Inferior parietal cortex (tissue), 1 donor: Measurements from ENCODE around the gene URB1.

ENCODE experiments used
- DNase-seq: peaks from one replicate; pipeline ENCODE4 v3.0.0-alpha.2; 2016; ENCODE audit errors: extremely low spot score

URB1 gene

GRCh38 chr21:32340863-32341848, 51.7 kb downstream of the URB1 start:
- no peak for DNase-seq

GRCh38 chr21:32338209-32338921, 54.4 kb downstream of the URB1 start:
- DNase-seq, result no peak

GRCh38 chr21:32337206-32337605, 55.6 kb downstream of the URB1 start:
- no peak for DNase-seq

GRCh38 chr21:32336711-32337110, 56.1 kb downstream of the URB1 start:
- DNase-seq, result peak; percentile 35

- DNase-seq, result peak; percentile 76
Measured at GRCh38 chr21:32335601-32336575, 56.9 kb downstream of the URB1 start.

GRCh38 chr21:32334980-32335531, 57.8 kb downstream of the URB1 start:
- peak; percentile 58 for DNase-seq

- DNase-seq, result no peak
Measured at GRCh38 chr21:32333953-32334673, 58.7 kb downstream of the URB1 start.

- no peak for DNase-seq
Measured at GRCh38 chr21:32332463-32332951, 60.3 kb downstream of the URB1 start.

GRCh38 chr21:32331444-32332305, 61.1 kb downstream of the URB1 start:
- DNase-seq, result peak; percentile 30

- peak; percentile 51 for DNase-seq
Measured at GRCh38 chr21:32330784-32331311, 62.0 kb downstream of the URB1 start.

- no peak for DNase-seq
Measured at GRCh38 chr21:32329776-32330175, 63.0 kb downstream of the URB1 start.

- no peak for DNase-seq
Measured at GRCh38 chr21:32329331-32329730, 63.5 kb downstream of the URB1 start.

GRCh38 chr21:32328595-32328994, 64.2 kb downstream of the URB1 start:
- no peak for DNase-seq

GRCh38 chr21:32325706-32326105, 67.1 kb downstream of the URB1 start:
- DNase-seq, result peak; percentile 44

- no peak for DNase-seq
Measured at GRCh38 chr21:32322676-32323075, 70.1 kb downstream of the URB1 start.

- DNase-seq, result no peak
Measured at GRCh38 chr21:32322103-32322502, 70.7 kb downstream of the URB1 start.

- no peak for DNase-seq
Measured at GRCh38 chr21:32321480-32321879, 71.3 kb downstream of the URB1 start.

- no peak for DNase-seq
Measured at GRCh38 chr21:32320726-32321125, 72.1 kb downstream of the URB1 start.

- no peak for DNase-seq
Measured at GRCh38 chr21:32320059-32320458, 72.8 kb downstream of the URB1 start.
